HepG2 (cell line): ENCODE measurements around the gene FBP1. TPM values are rescaled to one million over a fixed set of nuclear protein-coding genes. Genes with fewer than 3 reads are reported as not detected.

ENCODE experiments used
- ATAC-seq: fragments of 200-7000 bp; cut with Tn5 transposase; 3 replicates; pipeline ENCODE4 v1.9.1; 2020; ENCODE audit warnings: mild to moderate bottlenecking, moderate library complexity
- BruUV-seq: library from RNA; stranded (reverse); fragments of 400-500 nt; replicated peaks from 2 replicates; lab custom pipeline; 2021; lab: Mats Ljungman, UMichigan
- CTCF ChIA-PET: fragments of 300-600 bp; formaldehyde crosslinking; extraction: SDS; loops from one replicate; lab custom pipeline; 2021; ENCODE audit warnings: low total read pairs, inconsistent platforms, low intra/inter-chr PET ratio; lab: Yijun Ruan, JAX
- POLR2A ChIA-PET: fragments of 350-600 bp; sonication (Branson Sonifier 250); formaldehyde crosslinking; loops from one replicate; lab custom pipeline; 2020; ENCODE audit warnings: antibody characterized with exemption, inconsistent platforms; lab: Yijun Ruan, JAX
- DNase-seq: peaks from one replicate; pipeline ENCODE4 v3.0.0-alpha.2; 2015; ENCODE audit warnings: low spot score
- FAIRE-seq: peaks from 3 replicates; lab custom pipeline; 2011; peaks lifted over from hg19 to GRCh38; lab: Jason Lieb, UNC
- H2AFZ ChIP-seq: one replicate; pipeline ENCODE4 v1.6.1; 2011; ENCODE audit warnings: low read length, inconsistent platforms
- H3K27ac ChIP-seq: fragments of 300-600 bp; 3 replicates; pipeline ENCODE4 v1.8.0; 2011; ENCODE audit warnings: mixed run types, mild to moderate bottlenecking, mixed read lengths, low read length, inconsistent platforms; ENCODE audit not compliant: insufficient read depth; ENCODE audit errors: extremely low read length
- H3K27me3 ChIP-seq, 2 experiments: fragments of 200-600 bp in 1 of 2; 2 replicates in 1 of 2; 3 replicates in 1 of 2; pipeline versions ENCODE4 v1.6.0 to v1.8.0; 2011; ENCODE audit warnings: low read length in 2 of 2, mild to moderate bottlenecking in 2 of 2, moderate library complexity in 2 of 2, inconsistent platforms in 1 of 2; ENCODE audit not compliant: insufficient read depth in 2 of 2, control insufficient read depth in 1 of 2
- H3K36me3 ChIP-seq, 2 experiments: fragments of 200-600 bp in 1 of 2; replicated peaks in 1 of 2; 2 replicates in 1 of 2; 3 replicates in 1 of 2; pipeline versions ENCODE4 v1.5.1 to v1.8.0; 2011; ENCODE audit warnings: low read length in 2 of 2, inconsistent platforms in 1 of 2; ENCODE audit not compliant: insufficient read depth in 2 of 2, control insufficient read depth in 1 of 2
- H3K4me1 ChIP-seq: 2 replicates; pipeline ENCODE4 v1.5.1; 2012; ENCODE audit warnings: low read length, inconsistent platforms; ENCODE audit not compliant: insufficient read depth
- H3K4me2 ChIP-seq: 2 replicates; pipeline ENCODE4 v1.6.0; 2011; ENCODE audit warnings: low read depth, low read length, inconsistent platforms
- H3K4me3 ChIP-seq, 3 experiments: fragments of 200-600 bp in 1 of 3; sonication (generic), shearing (Covaris generic) in 1 of 3; replicated peaks in 1 of 3; 2 replicates each; pipeline ENCODE4 v1.5.1; 2011 to 2016; ENCODE audit warnings: low read length in 3 of 3, inconsistent platforms in 2 of 3, low read depth in 2 of 3, mild to moderate bottlenecking in 2 of 3, control low read depth in 1 of 3, mixed read lengths in 1 of 3; ENCODE audit not compliant: insufficient read depth in 1 of 3
- H3K79me2 ChIP-seq: one replicate; pipeline ENCODE4 v1.6.1; 2011; ENCODE audit warnings: low read length, inconsistent platforms; ENCODE audit not compliant: insufficient read depth
- H3K9ac ChIP-seq: 2 replicates; pipeline ENCODE4 v1.6.0; 2011; ENCODE audit warnings: mild to moderate bottlenecking, low read depth, low read length, inconsistent platforms; ENCODE audit not compliant: insufficient read depth
- H3K9me3 ChIP-seq: 2 replicates; pipeline ENCODE4 v1.5.1; 2012; ENCODE audit warnings: mild to moderate bottlenecking, low read length
- H4K20me1 ChIP-seq: 2 replicates; pipeline ENCODE4 v1.6.0; 2011; ENCODE audit warnings: inconsistent platforms, mild to moderate bottlenecking, low read length, moderate library complexity; ENCODE audit not compliant: insufficient read depth
- CREBL2 ChIP-seq: sonication (generic); formaldehyde crosslinking; IDR thresholded peaks from 2 replicates; pipeline ENCODE4 v1.8.1; 2023; ENCODE audit warnings: missing genetic modification reagents, mild to moderate bottlenecking, borderline replicate concordance
- DMTF1 ChIP-seq: sonication (generic); formaldehyde crosslinking; IDR thresholded peaks from 2 replicates; pipeline ENCODE4 v1.4.0; 2020; ENCODE audit warnings: mild to moderate bottlenecking, missing genetic modification reagents
- ETV5 ChIP-seq: IDR thresholded peaks from 2 replicates; pipeline ENCODE4 v1.6.1; 2018; ENCODE audit warnings: missing biosample characterization, missing genetic modification reagents, inconsistent platforms, borderline replicate concordance
- FOSL2 ChIP-seq: sonication (generic); formaldehyde crosslinking; IDR thresholded peaks from 2 replicates; pipeline ENCODE4 v1.4.0; 2020; ENCODE audit warnings: missing genetic modification reagents
- FOXA3 ChIP-seq: IDR thresholded peaks from 2 replicates; pipeline ENCODE4 v1.6.1; 2016; ENCODE audit warnings: missing genetic modification reagents, missing compliant biosample characterization
- FOXK2 ChIP-seq: fragments of 450-650 bp; IDR thresholded peaks from 2 replicates; pipeline ENCODE4 v1.6.1; 2016
- HHEX ChIP-seq: IDR thresholded peaks from 2 replicates; pipeline ENCODE4 v1.6.1; 2016; ENCODE audit warnings: control low read depth
- HIVEP1 ChIP-seq: sonication (generic); formaldehyde crosslinking; IDR thresholded peaks from 2 replicates; pipeline ENCODE4 v1.4.0; 2020; ENCODE audit warnings: mild to moderate bottlenecking, missing genetic modification reagents
- IRX3 ChIP-seq: sonication (generic); formaldehyde crosslinking; IDR thresholded peaks from 2 replicates; pipeline ENCODE4 v1.8.1; 2023; ENCODE audit warnings: mild to moderate bottlenecking, low read depth, missing genetic modification reagents, borderline replicate concordance
- NFIB ChIP-seq: sonication (generic); formaldehyde crosslinking; IDR thresholded peaks from 2 replicates; pipeline ENCODE4 v1.9.0; 2021; ENCODE audit warnings: missing genetic modification reagents, mild to moderate bottlenecking, borderline replicate concordance
- REXO4 ChIP-seq: sonication (generic); formaldehyde crosslinking; IDR thresholded peaks from 2 replicates; pipeline ENCODE4 v1.8.0; 2022; ENCODE audit warnings: missing genetic modification reagents, mild to moderate bottlenecking, borderline replicate concordance
- STAT6 ChIP-seq: sonication (generic); formaldehyde crosslinking; IDR thresholded peaks from 2 replicates; pipeline ENCODE4 v1.4.0; 2020; ENCODE audit warnings: missing genetic modification reagents, mild to moderate bottlenecking, borderline replicate concordance
- ZBED4 ChIP-seq: sonication (generic); formaldehyde crosslinking; IDR thresholded peaks from 2 replicates; pipeline ENCODE4 v1.4.0; 2020; ENCODE audit warnings: missing genetic modification reagents, borderline replicate concordance
- ZNF891 ChIP-seq: sonication (generic); formaldehyde crosslinking; IDR thresholded peaks from 2 replicates; pipeline ENCODE4 v1.5.0; 2020; ENCODE audit warnings: mild to moderate bottlenecking, missing genetic modification reagents
- ZSCAN5A ChIP-seq: sonication (generic); formaldehyde crosslinking; IDR thresholded peaks from 2 replicates; pipeline ENCODE4 v1.8.0; 2022; ENCODE audit warnings: mild to moderate bottlenecking, missing genetic modification reagents, borderline replicate concordance
- WGBS: methylation state at CpG from one replicate; pipeline ENCODE4 v1.1.6; 2017; ENCODE audit warnings: low lambda C conversion rate; 5-methylcytosine and 5-hydroxymethylcytosine counted together
- in situ Hi-C: cut with HindIII; loops from 2 replicates; pipeline ENCODE4 v1.10.0; 2017; ENCODE audit warnings: low pct_unique_long_range_greater_than_20kb; ENCODE audit not compliant: extremely low pct_ligation_motif_present
- intact Hi-C: fragments of 100-400 bp; cut with micrococcal nuclease; formaldehyde crosslinking; loops from one replicate; pipeline ENCODE4 v1.10.0; 2022; ENCODE audit not compliant: unreplicated experiment
- polyA plus RNA-seq, 8 experiments: library from polyadenylated mRNA; depleted of rRNA in 3 of 8; stranded (reverse) in 7 of 8; unstranded in 1 of 8; fragments of >200 nt; fragmentation: Illumina TruSeq in 4 of 8; extraction: Trizol in 4 of 8; gene quantifications; 2 replicates each; pipeline versions ENCODE4 v1.2.1 to v1.2.3, GENCODE V29; 2011 to 2016; ENCODE audit warnings: low read depth in 4 of 8, missing spikeins in 1 of 8, mixed read lengths in 1 of 8; ENCODE audit not compliant: insufficient read depth in 1 of 8
- total RNA-seq, 5 experiments: library from RNA; depleted of rRNA; stranded (reverse); fragments of >200 nt; fragmentation: Illumina TruSeq; extraction: Trizol; gene quantifications; 2 replicates each; pipeline ENCODE4 v1.2.3, GENCODE V29; 2016; ENCODE audit warnings: low read depth in 1 of 5

Gene FBP1
- total and polyA plus RNA-seq, 2 of the 13 experiments (the other 11 are each of a cell fraction or from before 2014, with no cell fraction given), result 0.29 to 0.53 TPM

GRCh38 chr9:94567271-94567670 is 72.0 kb downstream of the FBP1 start:
- ATAC-seq (no peak), DNase-seq (no peak), FAIRE-seq (no peak)
- POLR2A ChIA-PET, result no interaction called here
- in situ Hi-C loops (no loop called here), intact Hi-C loops (no loop called here)
- no peaks in the 10 kb centered on the region for H3K9me3 ChIP-seq
- H3K4me2 ChIP-seq, result no peak overlapping the region
- no peak overlapping the region for H3K9ac ChIP-seq
- no peak overlapping the region for H3K4me3 ChIP-seq
- H3K27ac ChIP-seq, result no peak overlapping the region
- 0 out of 5 replicates have a peak, but pooled peaks cover 0 to 3% of the 10 kb centered on the region in 2 experiments for H3K36me3 ChIP-seq
- H4K20me1 ChIP-seq, result no peaks in the 10 kb centered on the region
- WGBS, result 98% methylated on average over 2 of the region's 2 CpGs
- H2AFZ ChIP-seq, result no peak overlapping the region
- BruUV-seq, result no TSS peak
- peaks cover 8% of the 10 kb centered on the region; the same call in 1 of the 2 replicates for H3K4me1 ChIP-seq
- CTCF ChIA-PET, result no interaction called here
- no peaks in the 10 kb centered on the region for H3K79me2 ChIP-seq
- H3K27me3 ChIP-seq, result no peaks in the 10 kb centered on the region; a peak in 1 of 5 replicates
- TF ChIP-seq CREBL2 (CRISPR knock-in tag) (no peak), ZNF891 (CRISPR knock-in tag) (no peak), ZSCAN5A (no peak), REXO4 (CRISPR knock-in tag) (no peak), NFIB (CRISPR knock-in tag) (no peak), STAT6 (CRISPR knock-in tag) (no peak), HHEX (no peak), ETV5 (CRISPR knock-in tag) (no peak), IRX3 (no peak), FOSL2 (CRISPR knock-in tag) (no peak), FOXK2 (no peak), FOXA3 (CRISPR knock-in tag) (no peak), ZBED4 (CRISPR knock-in tag) (no peak), HIVEP1 (CRISPR knock-in tag) (no peak), DMTF1 (CRISPR knock-in tag) (no peak)
